Suprapubic skin (tissue), 4 donors: ENCODE data around the gene ARHGAP11A. TPM values are rescaled to one million over a fixed set of nuclear protein-coding genes. Genes with fewer than 3 reads are reported as not detected.

Source experiments
- DNase-seq, 2 donors: peaks; one replicate each; pipeline ENCODE4 v3.0.0-alpha.2; 2019; ENCODE audit warnings: low spot score in 2 of 2
- H3K27ac ChIP-seq: fragments of 200-600 bp; sonication (generic); one replicate; pipeline ENCODE4 v1.5.1; 2019
- H3K27me3 ChIP-seq: fragments of 200-600 bp; sonication (generic); one replicate; pipeline ENCODE4 v1.5.1; 2019
- H3K36me3 ChIP-seq: fragments of 200-600 bp; sonication (generic); one replicate; pipeline ENCODE4 v1.5.1; 2019
- H3K4me1 ChIP-seq: fragments of 200-600 bp; sonication (generic); one replicate; pipeline ENCODE4 v1.5.1; 2019
- H3K4me3 ChIP-seq: fragments of 200-600 bp; sonication (generic); one replicate; pipeline ENCODE4 v1.5.1; 2019; ENCODE audit warnings: mild to moderate bottlenecking
- H3K9me3 ChIP-seq: fragments of 200-600 bp; sonication (generic); one replicate; pipeline ENCODE4 v1.5.1; 2019
- EP300 ChIP-seq: sonication (generic); formaldehyde crosslinking; IDR thresholded peaks from one replicate; pipeline ENCODE4 v1.6.1; 2017; ENCODE audit warnings: antibody characterized with exemption
- POLR2A ChIP-seq, 2 donors: fragments of 450-650 bp; IDR thresholded peaks; one replicate each; pipeline ENCODE4 v1.6.1; 2017; ENCODE audit warnings: antibody characterized with exemption in 2 of 2, mild to moderate bottlenecking in 2 of 2, moderate library complexity in 2 of 2
- POLR2AphosphoS5 ChIP-seq, 3 donors: sonication (generic); formaldehyde crosslinking; IDR thresholded peaks; one replicate each; pipeline ENCODE4 v1.6.1; 2017; ENCODE audit warnings: antibody characterized with exemption in 3 of 3
- WGBS: methylation state at CpG from one replicate; pipeline ENCODE4 v1.1.5; 2018; 5-methylcytosine and 5-hydroxymethylcytosine counted together
- total RNA-seq, 4 donors: library from RNA; depleted of rRNA; stranded (reverse); fragments of >200 nt; gene quantifications; one replicate each; pipeline ENCODE4 v1.1.0, GENCODE V29; 2016
- TF ChIP-seq, protein P1 (sequence below), 2 donors: fragments of 200-600 bp in 1 of 2; fragments of 450-650 bp in 1 of 2; sonication (generic) in 1 of 2; IDR thresholded peaks; one replicate each; pipeline ENCODE4 v1.5.1; 2016 to 2019; ENCODE audit warnings: antibody characterized with exemption in 2 of 2, mild to moderate bottlenecking in 1 of 2, moderate library complexity in 1 of 2

The ARHGAP11A gene
- total RNA-seq, 4 donors from 2014 or later: 5.8 to 7.5 (median 6.9) TPM

DNA sequence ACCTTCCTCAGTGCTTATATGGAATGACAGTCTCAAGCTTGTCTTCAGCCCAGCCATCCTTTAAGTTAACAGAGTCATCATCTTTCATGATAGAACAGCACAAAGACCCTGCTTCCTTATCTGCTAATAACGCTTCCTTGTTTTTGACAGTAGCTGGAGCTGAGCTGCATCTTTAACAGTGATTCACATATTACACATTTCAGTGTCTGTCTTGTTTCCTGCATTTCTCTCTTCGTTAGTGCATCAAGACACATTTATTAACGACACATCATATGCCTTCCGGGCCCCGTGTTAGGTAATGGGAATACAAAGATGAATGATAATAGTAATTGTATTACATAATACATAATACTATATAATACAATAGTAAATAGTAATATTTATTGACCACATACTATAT lies 72.3 kb downstream of the ARHGAP11A start:
- H3K4me3 ChIP-seq: no peak overlapping the region
- H3K27ac ChIP-seq: no peak overlapping the region
- no peaks in the 10 kb centered on the region for H3K9me3 ChIP-seq
- no peaks in the 10 kb centered on the region for H3K27me3 ChIP-seq
- TF ChIP-seq, protein P1, sequence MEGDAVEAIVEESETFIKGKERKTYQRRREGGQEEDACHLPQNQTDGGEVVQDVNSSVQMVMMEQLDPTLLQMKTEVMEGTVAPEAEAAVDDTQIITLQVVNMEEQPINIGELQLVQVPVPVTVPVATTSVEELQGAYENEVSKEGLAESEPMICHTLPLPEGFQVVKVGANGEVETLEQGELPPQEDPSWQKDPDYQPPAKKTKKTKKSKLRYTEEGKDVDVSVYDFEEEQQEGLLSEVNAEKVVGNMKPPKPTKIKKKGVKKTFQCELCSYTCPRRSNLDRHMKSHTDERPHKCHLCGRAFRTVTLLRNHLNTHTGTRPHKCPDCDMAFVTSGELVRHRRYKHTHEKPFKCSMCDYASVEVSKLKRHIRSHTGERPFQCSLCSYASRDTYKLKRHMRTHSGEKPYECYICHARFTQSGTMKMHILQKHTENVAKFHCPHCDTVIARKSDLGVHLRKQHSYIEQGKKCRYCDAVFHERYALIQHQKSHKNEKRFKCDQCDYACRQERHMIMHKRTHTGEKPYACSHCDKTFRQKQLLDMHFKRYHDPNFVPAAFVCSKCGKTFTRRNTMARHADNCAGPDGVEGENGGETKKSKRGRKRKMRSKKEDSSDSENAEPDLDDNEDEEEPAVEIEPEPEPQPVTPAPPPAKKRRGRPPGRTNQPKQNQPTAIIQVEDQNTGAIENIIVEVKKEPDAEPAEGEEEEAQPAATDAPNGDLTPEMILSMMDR (IDR thresholded peaks at IDR 0.05): no peak
- TF ChIP-seq EP300: no peak
- no peak for TF ChIP-seq POLR2AphosphoS5 (IDR thresholded peaks at IDR 0.05)
- TF ChIP-seq POLR2A (IDR thresholded peaks at IDR 0.05): no peak
- WGBS: 71% methylated on average over 5 of the region's 5 CpGs
- DNase-seq: no peak
- no peaks in the 10 kb centered on the region for H3K36me3 ChIP-seq
- H3K4me1 ChIP-seq: peaks cover 12% of the 10 kb centered on the region

DNA sequence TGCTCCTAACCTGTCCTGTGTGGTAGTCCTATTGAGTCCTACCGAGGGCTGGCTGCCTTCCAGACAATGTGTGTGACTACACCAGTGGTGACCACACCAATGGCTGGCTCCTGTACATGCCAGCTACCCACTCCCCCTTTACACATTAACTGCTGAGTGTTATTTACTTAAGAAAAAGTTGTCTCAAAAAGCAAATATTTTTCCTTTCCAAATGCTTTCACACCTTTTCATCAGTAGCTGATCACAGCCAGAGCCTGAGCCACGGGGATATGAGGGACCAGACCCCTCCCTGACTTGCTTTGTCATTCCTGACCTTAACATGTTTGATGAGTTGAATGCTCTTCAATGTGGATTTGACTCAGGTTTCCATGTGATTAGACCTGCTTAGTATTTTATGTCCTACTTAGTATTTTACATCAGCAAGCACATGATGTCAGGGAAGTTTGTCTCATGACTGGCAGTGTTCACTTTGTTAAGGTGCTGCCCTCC lies 72.9 kb downstream of the ARHGAP11A start:
- no peaks in the 10 kb centered on the region for H3K27me3 ChIP-seq
- H3K36me3 ChIP-seq: no peaks in the 10 kb centered on the region
- H3K4me3 ChIP-seq: no peak overlapping the region
- no peaks in the 10 kb centered on the region for H3K9me3 ChIP-seq
- no peak for DNase-seq
- no peak overlapping the region for H3K27ac ChIP-seq
- H3K4me1 ChIP-seq: peaks cover 12% of the 10 kb centered on the region
- TF ChIP-seq EP300: no peak
- no peak for TF ChIP-seq POLR2A (IDR thresholded peaks at IDR 0.05)
- no peak for TF ChIP-seq POLR2AphosphoS5 (IDR thresholded peaks at IDR 0.05)
- TF ChIP-seq, protein P1 (IDR thresholded peaks at IDR 0.05): no peak
- 56% methylated on average over 2 of the region's 2 CpGs for WGBS

Other genes starting within 250 kb of the ARHGAP11A start
- gene GOLGA8K, start 212.2 kb upstream of the ARHGAP11A start, total RNA-seq: 1 to 10 TPM in 1 of 4 donors, under 1 TPM in 1, not detected in 2; 0.76 to 1.6 TPM
- gene GOLGA8O, start 159.9 kb upstream of the ARHGAP11A start, total RNA-seq: 1 to 10 TPM in 1 of 4 donors, not detected in 3; 1.5 TPM
- 10 to 100 TPM in 1 of 4 donors, 1 to 10 TPM in 3; 3.0 to 23.3 (median 5.2) TPM for gene GOLGA8N, start 22.0 kb upstream of the ARHGAP11A start, total RNA-seq
- gene SCG5, start 26.2 kb downstream of the ARHGAP11A start, total RNA-seq: not detected
- 1 to 10 TPM in 3 of 4 donors, under 1 TPM in 1; 0.85 to 3.6 (median 1.6) TPM for gene GREM1, start 102.5 kb downstream of the ARHGAP11A start, total RNA-seq